H9 (cell line): ENCODE data around the gene CASQ1. TPM values are rescaled to one million over a fixed set of nuclear protein-coding genes. Genes with fewer than 3 reads are reported as not detected.

Source experiments
- DNase-seq: peaks from one replicate; pipeline ENCODE4 v3.0.0-alpha.2; 2017
- H2AFZ ChIP-seq: one replicate; pipeline ENCODE4 v1.6.1; 2013; ENCODE audit warnings: mild to moderate bottlenecking, low read length, control low read depth, moderate library complexity
- H2AK5ac ChIP-seq: 2 replicates; pipeline ENCODE4 v1.6.1; 2013; ENCODE audit warnings: low read length, control low read depth, mixed read lengths; ENCODE audit not compliant: insufficient read length
- H2BK120ac ChIP-seq: one replicate; pipeline ENCODE4 v1.6.1; 2013; ENCODE audit warnings: low read depth, mild to moderate bottlenecking, low read length, control low read depth, inconsistent platforms; ENCODE audit not compliant: poor library complexity, severe bottlenecking
- H2BK12ac ChIP-seq: 2 replicates; pipeline ENCODE4 v1.6.1; 2013; ENCODE audit warnings: low read length, control low read depth, mixed read lengths, low read depth; ENCODE audit not compliant: insufficient read length
- H2BK15ac ChIP-seq: 2 replicates; pipeline ENCODE4 v1.6.1; 2013; ENCODE audit warnings: low read depth, low read length, control low read depth
- H2BK20ac ChIP-seq: one replicate; pipeline ENCODE4 v1.6.1; 2013; ENCODE audit warnings: low read depth, mild to moderate bottlenecking, low read length, control low read depth, inconsistent platforms; ENCODE audit not compliant: poor library complexity, severe bottlenecking
- H2BK5ac ChIP-seq: 2 replicates; pipeline ENCODE4 v1.6.1; 2013; ENCODE audit warnings: low read length, control low read depth, mixed read lengths; ENCODE audit not compliant: insufficient read length
- H3K14ac ChIP-seq: 2 replicates; pipeline ENCODE4 v1.6.1; 2013; ENCODE audit warnings: low read length, control low read depth; ENCODE audit not compliant: insufficient read depth
- H3K18ac ChIP-seq: 2 replicates; pipeline ENCODE4 v1.6.1; 2013; ENCODE audit warnings: low read depth, mild to moderate bottlenecking, mixed read lengths, low read length, control low read depth; ENCODE audit not compliant: insufficient read length
- H3K23ac ChIP-seq: 2 replicates; pipeline ENCODE4 v1.6.1; 2013; ENCODE audit warnings: low read length, control low read depth, mixed read lengths, low read depth; ENCODE audit not compliant: insufficient read length
- H3K23me2 ChIP-seq: 2 replicates; pipeline ENCODE4 v1.6.1; 2013; ENCODE audit warnings: low read depth, mild to moderate bottlenecking, mixed read lengths, low read length, control low read depth; ENCODE audit not compliant: insufficient read length, poor library complexity, severe bottlenecking
- H3K27ac ChIP-seq: 2 replicates; pipeline ENCODE4 v1.5.1; 2013; ENCODE audit warnings: low read length, control low read depth, mixed read lengths, low read depth; ENCODE audit not compliant: insufficient read length
- H3K27me3 ChIP-seq: 2 replicates; pipeline ENCODE4 v1.6.1; 2013; ENCODE audit warnings: low read length, control low read depth, inconsistent platforms; ENCODE audit not compliant: insufficient read depth
- H3K4ac ChIP-seq: 2 replicates; pipeline ENCODE4 v1.6.1; 2013; ENCODE audit warnings: low read depth, mild to moderate bottlenecking, control low read depth, inconsistent platforms, low read length, moderate library complexity
- H3K4me1 ChIP-seq: 2 replicates; pipeline ENCODE4 v1.6.1; 2013; ENCODE audit warnings: low read length, control low read depth, inconsistent platforms; ENCODE audit not compliant: insufficient read depth
- H3K4me2 ChIP-seq: 2 replicates; pipeline ENCODE4 v1.6.1; 2013; ENCODE audit warnings: low read length, control low read depth, mixed read lengths; ENCODE audit not compliant: insufficient read length, insufficient read depth
- H3K56ac ChIP-seq: 2 replicates; pipeline ENCODE4 v1.6.1; 2013; ENCODE audit warnings: low read depth, mild to moderate bottlenecking, mixed read lengths, low read length, control low read depth; ENCODE audit not compliant: insufficient read length
- H3K79me1 ChIP-seq: 2 replicates; pipeline ENCODE4 v1.6.1; 2013; ENCODE audit warnings: low read depth, mild to moderate bottlenecking, moderate library complexity, low read length, control low read depth, inconsistent platforms; ENCODE audit not compliant: insufficient read depth, poor library complexity, severe bottlenecking
- H3K79me2 ChIP-seq: 2 replicates; pipeline ENCODE4 v1.6.1; 2013; ENCODE audit warnings: low read length, control low read depth, inconsistent platforms; ENCODE audit not compliant: insufficient read depth
- H3K9ac ChIP-seq: 2 replicates; pipeline ENCODE4 v1.6.1; 2013; ENCODE audit warnings: low read length, control low read depth, mixed read lengths; ENCODE audit not compliant: insufficient read length; ENCODE audit errors: extremely low read depth
- H3K9me3 ChIP-seq: one replicate; pipeline ENCODE4 v1.6.1; 2013; ENCODE audit warnings: low read depth, low read length, inconsistent platforms; ENCODE audit not compliant: control insufficient read depth
- H3T11ph ChIP-seq: one replicate; pipeline ENCODE4 v1.6.1; 2013; ENCODE audit warnings: mild to moderate bottlenecking, low read length, control low read depth, inconsistent platforms
- H4K20me1 ChIP-seq: one replicate; pipeline ENCODE4 v1.6.1; 2013; ENCODE audit not compliant: control insufficient read depth, insufficient read length, insufficient read depth
- H4K5ac ChIP-seq: 2 replicates; pipeline ENCODE4 v1.6.1; 2013; ENCODE audit warnings: low read depth, mild to moderate bottlenecking, mixed read lengths, low read length, control low read depth; ENCODE audit not compliant: insufficient read length
- H4K8ac ChIP-seq: replicated peaks from 2 replicates; pipeline ENCODE4 v1.6.1; 2013; ENCODE audit warnings: low read length, control low read depth, mixed read lengths, low read depth; ENCODE audit not compliant: insufficient read length
- H4K91ac ChIP-seq: 2 replicates; pipeline ENCODE4 v1.6.1; 2013; ENCODE audit warnings: low read depth, mild to moderate bottlenecking, moderate library complexity, mixed read lengths, low read length, control low read depth; ENCODE audit not compliant: insufficient read length
- H3K27ac Mint-ChIP-seq, 3 experiments: 2 replicates in 2 of 3; 3 replicates in 1 of 3; pipeline ENCODE4 v1.8.0; 2020 to 2021; ENCODE audit warnings: mixed read lengths in 3 of 3, mild to moderate bottlenecking in 1 of 3, moderate library complexity in 1 of 3
- H3K27me3 Mint-ChIP-seq: 2 replicates; pipeline ENCODE4 v1.8.0; 2021; ENCODE audit warnings: low read depth, mild to moderate bottlenecking, moderate library complexity, mixed read lengths
- H3K36me3 Mint-ChIP-seq, 3 experiments: 2 replicates in 2 of 3; 3 replicates in 1 of 3; pipeline ENCODE4 v1.8.0; 2020 to 2021; ENCODE audit warnings: low read depth in 3 of 3, mixed read lengths in 3 of 3; ENCODE audit not compliant: insufficient read depth in 1 of 3
- H3K4me1 Mint-ChIP-seq, 2 experiments: 2 replicates each; pipeline ENCODE4 v1.8.0; 2020; ENCODE audit warnings: mixed read lengths in 2 of 2
- H3K4me3 Mint-ChIP-seq, 2 experiments: 2 replicates in 1 of 2; 3 replicates in 1 of 2; pipeline ENCODE4 v1.8.0; 2020 to 2021; ENCODE audit warnings: mild to moderate bottlenecking in 2 of 2, mixed read lengths in 2 of 2, moderate library complexity in 1 of 2
- H3K9me3 Mint-ChIP-seq, 2 experiments: 2 replicates in 1 of 2; 3 replicates in 1 of 2; pipeline ENCODE4 v1.8.0; 2020; ENCODE audit warnings: mild to moderate bottlenecking in 2 of 2, mixed read lengths in 2 of 2, moderate library complexity in 1 of 2
- CTCF ChIP-seq: fragments of 200-600 bp; sonication (generic); conservative IDR thresholded peaks from 3 replicates; pipeline ENCODE4 v1.8.0; 2021; ENCODE audit warnings: antibody characterized with exemption, mild to moderate bottlenecking
- WGBS: extraction: QIAGEN DNeasy Blood & Tissue Kit; methylation state at CpG from one replicate; pipeline ENCODE4 v1.1.7; 2013; ENCODE audit warnings: missing lambda C conversion rate, low lambda C conversion rate, mixed read lengths; ENCODE audit not compliant: insufficient read length; ENCODE audit errors: extremely low coverage; 5-methylcytosine and 5-hydroxymethylcytosine counted together
- total RNA-seq: library from RNA; stranded (reverse); gene quantifications from 2 replicates; pipeline ENCODE4 v1.2.1, GENCODE V29; 2021

Gene CASQ1
- total RNA-seq, 1 experiment from 2014 or later, result 0.55 TPM

- no peak overlapping the region for H2BK20ac ChIP-seq
- no peaks in the 10 kb centered on the region for H3K79me2 ChIP-seq
- H3K14ac ChIP-seq, result no peak overlapping the region
- no peak overlapping the region for H2BK12ac ChIP-seq
- Mint-ChIP-seq H3K27me3 (no peaks in the 10 kb centered on the region), H3K36me3 (peaks cover 37 to 90% (median 76%) of the 10 kb centered on the region in 3 experiments), H3K4me3 (no peak overlapping the region), H3K4me1 (peaks cover 30 to 31% of the 10 kb centered on the region in 2 experiments), H3K9me3 (no peaks in the 10 kb centered on the region; a peak in 1 of 5 replicates), H3K27ac (peak overlapping the region in 1 of 3 experiments; percentile 31; a peak in 1 of 7 replicates)
- H2AFZ ChIP-seq, result no peak overlapping the region
- no peak overlapping the region for H4K8ac ChIP-seq
- WGBS, result no CpG with 5 or more reads among the region's 3 CpGs
- H3K4me2 ChIP-seq, result no peak overlapping the region
- H3K9me3 ChIP-seq, result no peaks in the 10 kb centered on the region
- no peak for DNase-seq
- H4K20me1 ChIP-seq, result no peaks in the 10 kb centered on the region
- no peak overlapping the region for H3K4ac ChIP-seq
- no peak overlapping the region for H3K9ac ChIP-seq
- H3K4me1 ChIP-seq, result 0 out of 2 replicates have a peak, but pooled peaks cover 4% of the 10 kb centered on the region
- no peak overlapping the region for H2BK15ac ChIP-seq
- H3T11ph ChIP-seq, result no peak overlapping the region
- H4K5ac ChIP-seq, result no peak overlapping the region
- H3K23ac ChIP-seq, result no peak overlapping the region
- no peak overlapping the region for H2BK120ac ChIP-seq
- no peak overlapping the region for H3K27ac ChIP-seq
- H3K79me1 ChIP-seq, result no peaks in the 10 kb centered on the region
- no peak overlapping the region for H3K18ac ChIP-seq
- no peak overlapping the region for H4K91ac ChIP-seq
- H2BK5ac ChIP-seq, result no peak overlapping the region
- TF ChIP-seq CTCF, result no peak
- no peak overlapping the region for H3K56ac ChIP-seq
- no peaks in the 10 kb centered on the region for H3K27me3 ChIP-seq
- H3K23me2 ChIP-seq, result no peaks in the 10 kb centered on the region
- H2AK5ac ChIP-seq, result no peak overlapping the region
Measured at GRCh38 chr1:160214481-160215140, 24.2 kb downstream of the CASQ1 start.
